AG10803 (cell line): ENCODE data around the gene FER.

Experiments
- DNase-seq: peaks from one replicate; pipeline ENCODE4 v3.0.0; 2010; ENCODE audit warnings: low read depth
- H3K4me3 ChIP-seq: 2 replicates; pipeline ENCODE4 v1.5.1; 2011; ENCODE audit warnings: mild to moderate bottlenecking, low read length, control low read depth
- TF ChIP-seq, protein P1 (sequence below): conservative IDR thresholded peaks from 2 replicates; pipeline ENCODE4 v1.5.1; 2011; ENCODE audit warnings: mild to moderate bottlenecking, low read length, control low read depth, inconsistent platforms

The FER gene

DNA sequence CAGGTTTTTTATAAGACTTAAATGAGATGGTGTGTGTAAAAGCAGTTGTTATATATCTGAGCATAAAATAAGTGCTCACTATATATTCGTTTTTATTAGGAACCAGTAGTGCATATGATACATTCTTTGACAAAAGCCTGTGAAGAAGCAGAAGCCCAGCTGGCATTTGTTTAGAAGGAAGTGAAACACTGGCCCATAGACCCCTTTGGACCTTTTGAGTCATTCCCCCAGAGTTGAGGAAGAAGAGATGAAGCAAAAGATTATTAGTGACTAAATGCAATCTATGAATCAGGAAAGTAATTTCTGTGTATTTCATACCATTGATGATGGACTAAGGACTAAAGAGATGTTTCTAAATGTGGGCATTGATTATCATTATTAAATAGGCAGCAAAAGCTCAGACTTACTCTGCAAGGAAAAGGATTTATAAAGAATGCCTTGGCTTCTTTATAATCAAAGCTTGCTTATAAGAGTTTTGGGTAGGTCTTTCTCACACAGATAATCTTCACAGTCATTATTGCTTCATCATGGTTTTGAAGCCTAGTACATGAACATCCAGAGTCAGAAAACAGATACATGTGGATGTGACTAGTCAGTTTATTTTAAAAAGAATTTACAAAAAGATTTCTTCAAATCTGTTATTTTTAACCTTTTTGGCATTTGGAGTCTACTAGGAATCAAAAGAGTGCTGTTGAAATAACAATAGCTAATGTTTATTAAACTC, 16.9 kb upstream of the FER start:
- DNase-seq, result no peak
- H3K4me3 ChIP-seq, result no peak overlapping the region
- TF ChIP-seq, protein P1, sequence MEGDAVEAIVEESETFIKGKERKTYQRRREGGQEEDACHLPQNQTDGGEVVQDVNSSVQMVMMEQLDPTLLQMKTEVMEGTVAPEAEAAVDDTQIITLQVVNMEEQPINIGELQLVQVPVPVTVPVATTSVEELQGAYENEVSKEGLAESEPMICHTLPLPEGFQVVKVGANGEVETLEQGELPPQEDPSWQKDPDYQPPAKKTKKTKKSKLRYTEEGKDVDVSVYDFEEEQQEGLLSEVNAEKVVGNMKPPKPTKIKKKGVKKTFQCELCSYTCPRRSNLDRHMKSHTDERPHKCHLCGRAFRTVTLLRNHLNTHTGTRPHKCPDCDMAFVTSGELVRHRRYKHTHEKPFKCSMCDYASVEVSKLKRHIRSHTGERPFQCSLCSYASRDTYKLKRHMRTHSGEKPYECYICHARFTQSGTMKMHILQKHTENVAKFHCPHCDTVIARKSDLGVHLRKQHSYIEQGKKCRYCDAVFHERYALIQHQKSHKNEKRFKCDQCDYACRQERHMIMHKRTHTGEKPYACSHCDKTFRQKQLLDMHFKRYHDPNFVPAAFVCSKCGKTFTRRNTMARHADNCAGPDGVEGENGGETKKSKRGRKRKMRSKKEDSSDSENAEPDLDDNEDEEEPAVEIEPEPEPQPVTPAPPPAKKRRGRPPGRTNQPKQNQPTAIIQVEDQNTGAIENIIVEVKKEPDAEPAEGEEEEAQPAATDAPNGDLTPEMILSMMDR, result no peak

- H3K4me3 ChIP-seq, result no peak overlapping the region
- no peak for DNase-seq
- TF ChIP-seq, protein P1, result no peak
Measured at GRCh38 chr5:108735790-108736189, 11.9 kb upstream of the FER start.

DNA sequence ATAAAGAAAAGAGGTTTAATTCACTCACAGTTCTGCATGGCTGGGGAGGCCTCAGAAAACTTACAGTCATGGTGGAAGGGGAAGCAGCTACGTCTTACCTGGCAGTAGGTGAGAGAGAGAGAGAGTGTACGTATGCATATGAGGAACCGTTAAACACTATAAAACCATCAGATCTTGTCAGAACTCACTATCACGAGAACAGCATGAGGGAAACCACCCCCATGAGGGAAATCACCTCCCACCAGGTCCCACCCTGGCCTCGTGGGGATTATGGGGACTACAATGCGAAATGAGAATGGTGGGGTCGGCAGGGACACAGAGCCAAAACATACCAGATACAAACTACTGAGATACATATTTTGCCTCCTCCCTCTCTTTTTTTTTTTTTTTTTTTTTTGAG, 10.8 kb upstream of the FER start:
- no peak for DNase-seq
- TF ChIP-seq, protein P1, result no peak
- no peak overlapping the region for H3K4me3 ChIP-seq

DNA sequence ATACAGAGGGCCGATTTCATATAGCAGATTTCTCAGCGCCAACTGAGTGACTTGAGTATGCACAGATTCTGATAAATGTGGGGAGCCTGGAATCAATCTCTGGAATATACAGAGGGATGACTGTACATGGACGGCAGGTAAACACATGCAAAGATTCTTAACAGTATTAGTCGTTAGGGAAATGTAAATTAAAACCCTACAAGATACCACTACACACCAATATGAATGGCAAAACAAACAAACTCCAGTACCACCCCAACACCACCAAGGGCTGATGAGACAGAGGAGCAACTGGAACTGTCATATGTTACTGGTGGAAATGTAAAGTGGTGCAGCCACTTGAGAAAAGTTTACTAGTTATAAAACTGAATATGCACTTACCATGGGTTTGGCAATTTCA, 8.3 kb upstream of the FER start:
- DNase-seq, result no peak
- H3K4me3 ChIP-seq, result no peak overlapping the region
- TF ChIP-seq, protein P1, result no peak

DNA sequence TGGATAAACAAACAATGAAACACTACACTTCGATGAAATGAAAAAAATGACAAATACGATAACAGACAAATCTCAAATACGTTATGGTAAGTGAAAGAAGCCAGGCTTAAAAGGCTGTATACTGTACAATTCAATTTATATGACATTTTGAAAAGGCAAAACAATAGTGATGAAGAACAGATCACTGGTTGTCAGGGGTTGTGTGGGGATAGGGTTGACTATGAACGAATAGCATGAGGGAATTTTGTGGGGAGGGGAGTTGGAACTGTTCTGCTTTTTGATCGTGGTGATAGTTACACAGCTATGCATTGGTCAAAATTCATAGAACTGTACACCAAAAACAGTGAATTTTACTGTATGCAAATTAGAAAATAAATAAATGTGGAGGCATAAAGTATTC, 7.8 kb upstream of the FER start:
- DNase-seq, result no peak
- no peak overlapping the region for H3K4me3 ChIP-seq
- TF ChIP-seq, protein P1, result no peak

DNA sequence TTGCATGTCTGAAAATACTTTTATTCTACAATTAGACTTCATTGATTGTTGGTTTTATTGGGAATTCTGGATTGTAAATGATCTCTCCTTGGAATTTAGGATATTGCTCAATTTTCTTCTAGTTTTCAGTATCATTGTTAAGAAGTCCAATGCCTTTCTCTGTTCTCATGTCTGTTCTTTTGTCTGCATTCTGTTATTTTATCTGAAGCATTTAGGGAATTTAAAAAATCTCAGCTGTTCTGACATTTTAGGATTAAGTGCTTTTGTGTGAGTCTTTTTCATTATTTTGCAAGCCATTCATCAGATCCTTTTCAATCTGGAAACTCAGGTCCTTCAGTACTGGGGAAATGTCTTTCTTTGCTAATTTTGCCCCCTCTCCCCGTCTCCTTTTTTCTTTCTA, 4.4 kb upstream of the FER start:
- no peak overlapping the region for H3K4me3 ChIP-seq
- TF ChIP-seq, protein P1, result no peak
- peak; percentile 74 for DNase-seq

DNA sequence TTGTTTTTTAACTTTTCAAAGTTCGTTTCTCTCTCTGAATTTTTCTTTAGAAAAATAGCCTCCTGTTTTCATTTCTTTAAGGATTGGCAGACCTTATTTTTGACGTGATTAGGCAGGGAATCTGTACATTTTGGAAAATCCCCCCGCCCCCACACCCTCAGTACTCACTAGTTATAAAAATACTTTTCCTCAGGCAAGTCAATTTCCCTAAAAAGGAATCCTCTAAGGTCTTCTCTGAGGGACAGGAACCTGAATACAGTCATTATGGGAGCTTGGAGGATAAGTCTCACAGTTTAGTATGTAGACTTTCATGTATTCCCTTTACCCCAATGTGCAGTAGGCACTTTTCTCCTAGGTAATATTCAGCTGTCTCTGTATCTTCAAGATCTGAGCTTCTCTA, 3.9 kb upstream of the FER start:
- no peak overlapping the region for H3K4me3 ChIP-seq
- no peak for DNase-seq
- TF ChIP-seq, protein P1, result no peak
